Adipose tissue (tissue), 3 donors: ENCODE measurements around the gene ASPHD1. TPM values are rescaled to one million over a fixed set of nuclear protein-coding genes. Genes with fewer than 3 reads are reported as not detected.
"Not testable (repeated sequence)": the region's sequence is repeated elsewhere in the genome, so short reads cannot be mapped to it uniquely, and the experiment has no call there.

ENCODE experiments used
- H3K27ac ChIP-seq: one replicate; pipeline ENCODE4 v1.5.1; 2013; ENCODE audit warnings: low read depth, low read length
- WGBS, 3 donors: extraction: QIAGEN DNeasy Blood & Tissue Kit; methylation state at CpG; one replicate each; pipeline ENCODE4 v1.1.7; 2013; 5-methylcytosine and 5-hydroxymethylcytosine counted together
- polyA plus RNA-seq, 3 donors: library from polyadenylated mRNA; stranded (reverse); fragments of 200-250 nt; gene quantifications; one replicate each; pipeline ENCODE4 v1.2.3, GENCODE V29; 2013
- donor health status: healthy with polysubstance abuse.
- donor health status: Bipolar disorder and iron deficiency.
- donor health status: healthy.

Gene ASPHD1
- polyA plus RNA-seq, 3 donors = 3.0 to 7.0 (median 4.5) TPM

DNA sequence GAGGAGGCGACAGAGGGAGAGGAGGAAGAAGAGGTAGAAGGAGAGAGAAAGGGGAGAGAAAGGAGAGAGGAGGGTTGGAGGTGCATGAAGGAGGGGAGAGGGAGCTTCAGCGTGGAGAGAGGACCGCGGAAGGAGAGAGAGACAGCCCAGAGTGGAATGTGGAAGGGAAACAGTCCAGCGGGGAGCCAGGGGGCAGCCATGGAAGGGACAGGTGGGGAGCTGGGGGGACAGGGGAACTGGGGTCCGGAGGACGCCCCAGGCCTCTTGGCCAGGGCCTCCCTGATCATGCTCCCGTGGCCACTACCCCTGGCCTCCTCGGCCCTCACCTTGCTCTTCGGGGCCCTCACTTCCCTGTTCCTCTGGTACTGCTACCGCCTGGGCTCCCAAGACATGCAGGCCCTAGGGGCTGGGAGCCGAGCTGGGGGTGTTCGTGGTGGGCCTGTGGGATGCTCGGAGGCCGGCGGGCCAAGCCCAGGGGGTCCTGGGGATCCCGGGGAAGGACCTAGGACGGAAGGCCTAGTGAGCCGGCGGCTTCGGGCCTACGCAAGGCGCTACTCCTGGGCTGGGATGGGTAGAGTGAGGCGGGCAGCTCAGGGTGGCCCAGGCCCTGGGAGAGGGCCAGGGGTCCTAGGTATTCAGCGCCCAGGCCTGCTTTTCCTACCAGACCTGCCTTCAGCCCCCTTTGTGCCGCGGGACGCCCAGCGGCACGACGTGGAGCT, 759 bp downstream of the ASPHD1 start:
- H3K27ac ChIP-seq = no peak overlapping the region
- 40 to 52% (median 50%) methylated on average over 25 to 31 of the region's 31 CpGs for WGBS, 3 donors

DNA sequence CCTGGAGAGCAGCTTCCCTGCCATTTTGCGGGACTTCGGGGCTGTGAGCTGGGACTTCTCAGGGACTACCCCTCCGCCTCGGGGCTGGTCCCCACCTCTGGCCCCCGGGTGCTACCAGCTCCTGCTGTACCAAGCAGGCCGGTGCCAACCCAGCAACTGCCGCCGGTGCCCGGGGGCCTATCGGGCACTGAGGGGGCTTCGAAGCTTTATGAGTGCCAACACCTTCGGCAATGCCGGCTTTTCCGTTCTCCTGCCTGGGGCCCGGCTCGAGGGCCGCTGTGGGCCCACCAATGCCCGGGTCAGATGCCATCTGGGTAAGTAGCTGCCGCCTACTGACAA, 1.3 kb downstream of the ASPHD1 start:
- whole genome bisulfite sequencing, 3 donors = 84 to 93% (median 87%) methylated on average over 19 of the region's 19 CpGs
- no peak overlapping the region for H3K27ac ChIP-seq

DNA sequence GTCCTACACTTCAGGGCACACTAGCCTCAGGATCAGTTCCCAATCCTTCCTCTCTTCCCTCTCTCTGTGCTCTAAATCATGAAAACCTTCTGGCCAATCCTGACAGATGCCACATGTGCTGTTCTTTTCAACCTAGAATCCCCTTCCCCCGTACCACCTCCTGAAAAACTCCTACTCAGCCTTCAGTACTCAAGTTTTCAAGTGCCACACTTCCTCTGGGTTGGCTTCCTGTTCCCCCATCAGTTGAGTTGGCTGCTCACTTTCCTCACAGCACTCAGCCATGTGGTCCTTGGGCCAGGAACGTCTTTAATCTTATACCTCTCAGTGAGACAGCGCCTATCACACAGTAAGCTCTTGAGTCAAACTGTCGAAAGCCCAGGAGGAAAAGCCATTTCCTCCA, 3.3 kb downstream of the ASPHD1 start:
- no peak overlapping the region for H3K27ac ChIP-seq
- WGBS, 3 donors = 54 to 82% (median 59%) methylated on average over 4 of the region's 4 CpGs

DNA sequence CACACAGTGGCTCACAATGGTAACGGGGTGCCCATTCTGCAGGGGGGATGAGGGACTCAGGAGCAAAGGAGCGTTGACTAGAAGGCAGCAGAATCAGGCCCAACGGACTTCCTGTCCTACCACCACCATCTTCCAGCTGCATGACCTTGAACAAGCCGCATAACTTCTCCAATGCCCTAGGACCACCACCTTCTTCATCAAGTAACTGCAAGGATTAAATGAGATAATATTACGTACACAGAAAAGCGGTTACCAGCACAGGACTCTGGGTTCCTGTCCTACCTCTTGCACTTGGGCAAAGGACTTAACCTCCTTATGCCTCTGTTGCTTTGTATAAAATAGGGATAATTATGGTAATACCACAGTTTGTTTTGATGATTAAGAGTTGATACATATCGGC, 4.7 kb downstream of the ASPHD1 start:
- no peak overlapping the region for H3K27ac ChIP-seq
- WGBS, 3 donors = 92 to 95% (median 92%) methylated on average over 7 of the region's 7 CpGs

DNA sequence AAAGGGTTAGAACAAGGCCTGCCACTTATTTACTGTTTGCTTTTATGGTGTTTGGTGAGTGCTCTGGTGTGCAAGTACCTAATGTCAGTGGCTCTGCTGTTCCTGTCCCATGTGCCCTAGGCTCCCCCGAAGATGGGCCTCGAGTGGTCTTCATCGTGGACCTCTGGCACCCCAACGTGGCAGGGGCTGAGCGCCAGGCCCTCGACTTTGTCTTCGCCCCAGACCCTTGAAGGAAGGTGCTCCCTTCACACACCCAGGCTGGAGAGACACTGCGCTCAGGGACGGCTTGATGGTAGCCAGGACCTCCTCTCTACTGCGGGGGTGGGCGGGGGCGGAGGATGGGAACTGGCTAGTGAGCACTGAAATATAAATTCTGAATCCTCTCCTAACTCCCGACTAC, 5.4 kb downstream of the ASPHD1 start:
- 81 to 84% (median 83%) methylated on average over 13 of the region's 13 CpGs for WGBS, 3 donors
- no peak overlapping the region for H3K27ac ChIP-seq

DNA sequence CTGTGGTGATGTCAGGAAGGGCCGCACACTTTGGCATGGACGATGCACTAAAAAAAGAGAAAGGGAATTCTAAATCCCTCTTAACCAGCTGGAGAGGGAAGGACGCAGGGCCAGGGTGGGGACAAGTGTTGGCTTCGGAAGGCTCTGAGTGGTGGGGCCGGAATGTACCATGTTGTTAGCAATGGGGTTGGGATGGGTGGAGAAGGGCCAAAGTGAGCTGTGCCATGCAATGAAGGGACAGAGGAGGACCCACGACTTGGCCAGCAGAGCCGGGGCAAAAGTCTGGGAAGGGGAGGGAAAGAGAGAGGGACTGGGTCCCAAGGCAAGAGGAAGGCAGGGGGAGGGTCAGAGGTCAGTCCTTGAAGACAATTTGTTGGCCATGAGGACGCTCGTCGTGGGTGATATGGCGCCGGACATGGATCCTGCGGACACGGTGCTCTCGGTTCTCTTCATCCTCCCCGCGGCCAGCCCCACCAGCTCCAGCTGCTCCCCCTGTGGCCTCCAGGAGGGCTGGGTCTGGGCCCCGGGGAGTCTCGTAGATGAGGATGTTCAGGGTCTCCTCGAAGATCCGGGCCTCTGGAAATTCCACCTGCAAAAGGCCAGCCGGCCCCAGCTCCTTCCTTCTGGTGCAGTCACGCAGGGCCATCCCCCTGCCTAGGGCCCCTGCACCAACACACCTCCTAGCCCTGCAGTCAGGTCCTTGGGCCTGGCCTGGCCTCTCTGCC, 6.4 kb downstream of the ASPHD1 start:
- no peak overlapping the region for H3K27ac ChIP-seq
- WGBS, 3 donors = 82 to 85% (median 83%) methylated on average over 23 of the region's 23 CpGs

DNA sequence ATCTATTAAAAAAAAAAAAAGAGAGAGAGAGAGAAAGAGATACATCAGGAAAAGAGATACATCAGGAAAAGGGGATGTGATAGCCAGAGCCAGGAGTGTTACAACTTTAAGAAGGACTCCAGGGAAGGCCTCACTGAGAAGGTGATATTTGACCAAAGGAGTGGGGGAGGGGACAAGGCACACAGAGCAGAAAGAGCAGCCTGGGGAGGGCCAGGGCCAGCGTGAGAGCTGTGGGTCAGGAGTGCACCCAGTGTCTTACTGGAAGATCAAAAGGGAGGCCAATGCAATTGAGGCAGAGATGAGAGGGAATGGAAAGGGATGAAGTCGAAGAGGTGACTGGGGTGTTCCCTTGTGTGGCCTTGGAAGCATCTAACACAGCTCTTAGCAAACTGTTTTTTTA, 7.7 kb downstream of the ASPHD1 start:
- 71 to 88% (median 76%) methylated on average over 2 of the region's 2 CpGs for WGBS, 3 donors
- no peak overlapping the region for H3K27ac ChIP-seq

DNA sequence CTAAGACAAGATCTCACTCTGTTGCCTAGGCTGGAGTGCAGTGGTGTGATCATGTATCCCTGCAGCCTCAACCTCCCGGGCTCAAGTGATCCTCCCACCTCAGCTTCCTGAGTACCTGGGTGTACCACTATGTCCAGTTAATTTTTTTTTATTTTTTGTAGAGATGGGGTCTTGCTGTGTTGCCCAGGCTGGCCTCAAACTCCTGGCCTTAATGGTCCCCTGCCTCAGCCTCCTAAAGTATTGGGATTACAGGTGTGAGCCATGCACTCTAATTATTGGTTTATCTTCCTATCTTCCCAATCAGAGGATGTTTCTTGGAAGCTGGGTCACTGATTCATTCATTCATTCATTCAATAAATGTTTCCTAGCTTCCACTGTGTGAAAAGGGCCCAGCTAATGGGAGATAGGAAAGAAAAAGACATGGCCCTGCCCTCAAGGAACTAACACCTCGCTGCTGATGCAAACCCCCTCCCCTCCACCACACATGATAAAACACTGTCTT, 8.5 kb downstream of the ASPHD1 start:
- no peak overlapping the region for H3K27ac ChIP-seq
- 85 to 90% (median 88%) methylated on average over 2 of the region's 2 CpGs for WGBS, 3 donors

DNA sequence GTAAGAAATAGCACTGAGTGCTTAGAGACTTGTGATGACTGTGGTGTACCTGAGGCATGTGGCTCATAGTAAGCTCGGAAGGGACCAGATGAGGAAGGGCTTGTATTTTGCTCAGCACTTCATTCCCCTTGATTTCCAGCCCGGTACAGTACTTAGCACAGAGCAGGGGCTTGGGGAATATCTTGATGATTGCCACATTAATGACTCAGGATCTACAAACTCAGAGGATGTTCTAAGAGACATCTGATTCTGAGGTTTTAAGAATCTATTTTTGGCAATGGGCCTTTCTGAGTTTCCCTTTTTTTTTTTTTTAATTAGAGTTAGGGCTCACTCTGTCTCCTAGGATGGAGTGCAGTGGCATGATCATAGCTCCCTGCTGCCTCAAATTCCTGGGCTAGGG, 9.1 kb downstream of the ASPHD1 start:
- 59 to 82% (median 67%) methylated on average over 2 of the region's 2 CpGs for WGBS, 3 donors

DNA sequence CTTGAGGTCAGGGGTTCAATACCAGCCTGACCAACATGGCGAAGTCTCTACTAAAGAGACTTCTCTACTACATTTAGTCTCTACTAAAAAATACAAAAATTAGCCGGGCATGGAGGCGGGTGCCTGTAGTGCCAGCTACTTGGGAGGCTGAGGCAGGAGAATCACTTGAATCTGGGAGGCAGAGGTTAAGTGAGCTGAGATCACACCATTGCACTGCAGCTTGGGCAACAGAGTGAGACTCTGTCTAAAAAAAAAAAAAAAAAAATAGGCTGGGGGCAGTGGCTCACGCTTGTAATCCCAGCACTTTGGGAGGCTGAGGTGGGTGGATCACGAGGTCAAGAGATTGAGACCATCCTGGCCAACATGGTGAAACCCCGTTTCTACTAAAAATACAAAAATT, 9.6 kb downstream of the ASPHD1 start:
- H3K27ac ChIP-seq = not testable (repeated sequence)
- 89 to 95% (median 94%) methylated on average over 6 of the region's 6 CpGs for WGBS, 3 donors

More for the DNA sequence above, 9.1 kb downstream of the ASPHD1 start:
- no peak overlapping the region for H3K27ac ChIP-seq

DNA sequence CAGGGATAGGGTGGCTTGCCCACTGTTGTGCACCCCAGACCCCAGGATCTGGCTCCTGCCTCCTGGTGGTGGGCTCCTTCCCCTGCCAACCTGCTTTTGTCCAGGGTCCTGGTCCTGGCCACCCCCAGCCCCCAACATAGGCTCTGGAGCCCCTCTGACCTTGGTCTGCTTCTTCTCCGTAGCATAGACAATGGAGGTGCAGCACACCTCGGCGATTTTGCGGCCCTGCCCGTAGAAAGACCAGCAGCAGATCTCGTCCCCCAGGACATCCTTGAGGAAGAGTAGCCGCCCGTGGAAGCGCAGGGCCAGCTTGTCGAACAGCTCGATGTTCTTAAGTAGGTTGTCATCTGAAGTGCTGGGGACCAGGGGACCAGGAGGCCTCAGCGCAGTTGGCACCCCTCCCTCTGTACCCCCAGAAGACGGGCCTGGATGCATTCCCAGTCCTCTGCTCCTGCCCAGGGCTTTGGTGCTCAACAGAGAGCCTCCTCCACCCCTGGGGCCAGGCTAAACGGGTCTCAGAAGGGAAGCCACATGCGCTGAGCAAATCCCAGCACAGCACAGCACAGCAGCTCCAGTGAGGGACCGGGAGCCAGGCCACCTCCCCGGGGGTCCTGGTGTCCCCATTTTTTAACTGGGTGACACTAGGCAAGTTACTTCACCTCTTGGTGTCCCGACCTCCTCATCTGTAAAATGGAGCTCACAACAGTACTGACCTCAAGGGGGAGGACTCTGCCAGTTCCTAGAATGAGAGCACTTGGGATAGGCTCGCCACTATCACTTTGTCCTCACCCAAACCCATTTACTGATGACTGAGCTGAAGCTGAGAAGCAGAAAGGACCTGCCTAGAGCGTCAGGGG, 10.8 kb downstream of the ASPHD1 start:
- WGBS, 3 donors = 84 to 91% (median 89%) methylated on average over 20 of the region's 20 CpGs

DNA sequence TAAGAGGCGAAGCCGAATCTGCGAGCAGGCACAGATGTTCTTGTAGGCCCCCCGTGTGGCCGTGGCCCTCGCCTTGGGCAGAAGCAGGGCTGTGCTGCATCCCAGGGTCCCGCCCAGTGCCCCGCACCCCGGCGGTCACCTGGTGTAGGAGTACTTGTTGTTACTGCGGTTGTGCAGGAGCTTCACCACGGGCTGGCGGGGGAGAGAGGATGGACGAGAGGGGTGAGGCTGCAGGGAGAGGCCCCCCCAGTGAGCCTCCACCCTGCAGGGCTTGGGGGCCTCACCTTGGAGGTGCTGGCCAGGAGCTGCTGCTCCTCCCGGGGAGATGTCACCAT, 11.4 kb downstream of the ASPHD1 start:
- 77 to 83% (median 82%) methylated on average over 15 of the region's 15 CpGs for WGBS, 3 donors
- no peak overlapping the region for H3K27ac ChIP-seq

More for the DNA sequence above, 10.8 kb downstream of the ASPHD1 start:
- no peak overlapping the region for H3K27ac ChIP-seq

DNA sequence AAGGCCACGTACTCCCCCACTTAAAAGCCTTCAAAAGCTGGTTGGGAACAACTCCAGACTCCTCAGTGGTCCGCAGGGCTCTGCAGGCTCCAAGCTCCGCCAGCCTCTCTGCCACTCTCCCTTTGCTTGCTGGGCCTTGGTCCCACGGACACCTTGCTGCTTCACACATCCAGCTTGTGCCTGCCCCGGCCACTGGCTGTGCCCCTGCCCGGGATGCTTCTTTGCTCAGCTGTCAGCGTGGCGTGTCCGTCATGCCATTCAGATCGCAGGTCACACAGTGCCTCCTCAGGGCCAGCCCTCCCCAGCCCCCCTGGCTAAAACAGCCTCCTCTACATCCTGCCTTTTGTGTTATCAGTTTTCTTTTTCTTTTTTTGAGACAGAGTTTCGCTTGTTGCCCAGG, 11.8 kb downstream of the ASPHD1 start:
- WGBS, 3 donors = 73 to 85% (median 75%) methylated on average over 11 of the region's 11 CpGs

DNA sequence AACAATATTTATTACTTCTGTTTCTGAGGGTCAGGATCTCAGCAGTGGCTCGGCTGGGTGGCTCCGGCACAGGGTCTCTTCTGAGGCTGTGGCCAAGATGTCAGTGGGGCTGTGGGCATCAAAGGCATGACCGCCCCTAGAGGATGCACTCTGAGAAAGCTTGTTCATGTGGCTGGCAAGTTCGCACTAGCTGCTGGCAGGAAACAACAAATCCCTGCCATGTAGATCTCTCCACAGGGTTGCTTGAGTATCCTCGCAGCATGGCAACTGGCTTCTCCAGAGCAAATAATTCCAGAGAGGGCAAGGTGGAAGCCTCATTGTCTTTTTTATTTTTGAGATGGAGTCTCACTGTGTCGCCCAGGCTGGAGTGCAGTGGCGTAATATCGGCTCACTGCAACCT, 13.2 kb downstream of the ASPHD1 start:
- 95 to 97% (median 96%) methylated on average over 8 of the region's 8 CpGs for WGBS, 3 donors
- H3K27ac ChIP-seq = no peak overlapping the region

More for the DNA sequence above, 11.8 kb downstream of the ASPHD1 start:
- H3K27ac ChIP-seq = no peak overlapping the region

DNA sequence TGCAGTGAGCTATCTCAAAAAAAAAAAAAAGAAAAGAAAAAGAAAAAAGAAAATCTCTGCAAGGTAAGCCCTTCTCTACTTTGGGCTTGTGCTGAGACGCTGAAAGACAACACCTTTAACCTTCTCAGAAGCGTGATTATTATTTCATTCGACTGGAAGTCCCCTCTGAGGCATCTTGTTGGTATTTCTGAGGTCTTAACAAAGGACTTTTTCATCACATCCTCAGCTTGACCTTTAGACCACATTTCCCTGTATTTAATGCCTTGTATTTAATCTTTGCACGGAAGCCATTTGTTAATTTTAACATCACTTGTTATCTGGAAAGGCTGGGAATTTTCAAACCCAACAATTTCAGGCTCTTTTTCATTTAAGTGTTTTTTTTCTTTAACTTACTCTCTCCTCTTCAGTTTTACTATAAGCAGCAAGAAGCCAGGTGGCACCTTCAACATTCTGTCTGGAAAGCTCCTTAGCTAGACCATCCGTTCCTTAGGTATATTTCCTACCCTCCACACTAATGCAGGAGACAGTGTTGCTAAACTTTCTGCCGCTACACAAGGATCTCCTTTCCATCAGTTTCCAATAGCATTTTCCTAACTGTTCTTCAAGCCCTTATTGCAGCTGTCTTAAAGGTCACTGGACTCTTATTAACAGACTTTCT, 15.4 kb downstream of the ASPHD1 start:
- WGBS, 3 donors = 74 to 81% (median 81%) methylated on average over 6 of the region's 6 CpGs
- H3K27ac ChIP-seq = no peak overlapping the region

DNA sequence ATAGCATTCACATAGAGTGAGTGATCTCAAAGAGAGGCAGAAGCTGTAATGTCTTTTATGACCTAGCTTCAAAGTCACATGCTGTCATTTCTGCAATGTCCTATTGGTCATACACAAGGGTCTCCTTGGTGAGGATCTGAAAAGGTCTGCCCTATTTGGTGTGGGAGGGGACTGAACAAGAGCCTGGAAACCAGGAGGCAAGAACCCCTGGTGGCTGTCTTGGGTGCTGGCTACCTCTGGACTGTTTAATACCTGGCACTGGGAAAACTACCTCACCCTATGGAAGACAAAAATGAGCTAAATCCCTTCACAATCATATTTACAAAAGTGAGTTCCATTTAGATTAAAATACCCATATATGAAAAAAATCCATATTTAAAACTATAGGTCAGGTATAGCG, 16.7 kb downstream of the ASPHD1 start:
- no peak overlapping the region for H3K27ac ChIP-seq
- 97 to 100% (median 100%) methylated on average over 1 of the region's 1 CpG for WGBS, 3 donors

DNA sequence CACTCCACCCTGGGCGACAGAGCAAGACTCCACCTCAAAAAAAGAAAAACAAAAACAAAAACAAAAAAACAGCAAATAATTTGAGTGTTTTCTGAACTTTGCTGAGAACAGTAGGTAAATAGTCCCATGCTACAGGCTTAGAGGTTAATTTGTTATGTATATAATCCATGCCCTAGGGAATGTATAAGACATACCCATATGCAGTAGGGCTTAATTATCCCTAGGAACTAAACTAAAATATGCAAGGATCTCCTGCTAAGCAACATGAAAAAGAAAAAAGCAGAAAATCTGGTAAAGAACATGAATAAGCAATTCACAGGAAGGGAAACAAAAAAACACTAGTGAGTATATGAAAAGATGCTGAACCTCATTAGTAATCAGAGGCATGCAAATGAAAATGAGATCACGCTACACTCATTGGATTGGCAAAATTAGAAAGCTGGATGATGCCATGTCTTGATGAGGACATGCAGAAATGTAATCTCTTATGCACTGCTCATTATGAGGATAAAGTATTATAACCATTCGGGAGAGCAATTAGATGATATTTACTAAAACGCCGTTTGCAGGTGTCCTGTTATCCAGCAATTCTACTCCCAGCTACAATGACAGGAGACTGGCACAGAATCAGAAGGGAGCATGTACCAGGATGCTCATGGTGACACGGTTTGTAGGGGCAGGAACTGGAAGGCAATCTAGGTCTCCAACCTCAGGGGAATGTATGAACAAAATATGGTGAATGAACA, 20.2 kb downstream of the ASPHD1 start:
- 76 to 87% (median 86%) methylated on average over 6 of the region's 6 CpGs for WGBS, 3 donors
- no peak overlapping the region for H3K27ac ChIP-seq

DNA sequence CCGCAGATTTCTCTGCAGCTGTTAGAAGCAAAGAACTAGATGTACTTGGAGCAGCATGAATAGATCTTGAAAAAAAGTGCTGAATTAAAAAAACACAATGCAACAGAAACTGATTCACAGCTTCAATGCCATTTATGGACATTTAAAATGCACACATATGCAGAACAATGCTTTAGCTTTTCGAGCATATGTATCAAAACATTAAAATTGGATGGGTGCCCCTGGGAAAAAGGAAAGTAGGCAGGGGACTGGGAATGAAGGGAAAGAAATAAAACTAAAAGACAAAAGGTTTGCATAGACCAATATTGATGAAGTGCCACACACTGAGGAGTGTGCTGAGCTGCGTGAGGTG, 20.7 kb downstream of the ASPHD1 start:
- no peak overlapping the region for H3K27ac ChIP-seq
- 60 to 91% (median 87%) methylated on average over 3 of the region's 3 CpGs for WGBS, 3 donors
